ENCODE results near the gene PNPLA1.
A peak's percentile ranks its signal among the peaks of the same experiment; 100 is the strongest.

The PNPLA1 gene

GRCh38 chr6:36245572-36246061 lies 24.2 kb upstream of the PNPLA1 start:
- peak overlapping the region in 6 of 21 experiments; percentile 0 to 81 (median 56) for H3K27ac ChIP-seq
- H3K4me3 ChIP-seq, result no peak overlapping the region

GRCh38 chr6:36246506-36247268 lies 23.2 kb upstream of the PNPLA1 start:
- peak overlapping the region in 16 of 21 experiments; percentile 1 to 81 (median 58) for H3K27ac ChIP-seq

GRCh38 chr6:36247693-36248092 lies 22.2 kb upstream of the PNPLA1 start:
- no peak overlapping the region for H3K4me3 ChIP-seq
- peak overlapping the region in 15 of 21 experiments; percentile 1 to 81 (median 59) for H3K27ac ChIP-seq

More at GRCh38 chr6:36246506-36247268, 23.2 kb upstream of the PNPLA1 start:
- no peak overlapping the region for H3K4me3 ChIP-seq

- Histone ChIP-seq H3K4me3 (no peak overlapping the region), H3K27ac (peak overlapping the region in 7 of 21 experiments; percentile 54 to 81 (median 65))
Measured at GRCh38 chr6:36248980-36249379, 20.9 kb upstream of the PNPLA1 start.

GRCh38 chr6:36249536-36249935 lies 20.3 kb upstream of the PNPLA1 start:
- no peak overlapping the region for H3K4me3 ChIP-seq
- peak overlapping the region in 5 of 21 experiments; percentile 34 to 81 (median 58) for H3K27ac ChIP-seq

- Histone ChIP-seq H3K27ac (no peak overlapping the region), H3K4me3 (no peak overlapping the region)
Measured at GRCh38 chr6:36252005-36252404, 17.9 kb upstream of the PNPLA1 start.

- no peak overlapping the region for H3K4me3 ChIP-seq
- H3K27ac ChIP-seq, result no peak overlapping the region
Measured at GRCh38 chr6:36263390-36264000, 6.4 kb upstream of the PNPLA1 start.

- Histone ChIP-seq H3K4me3 (no peak overlapping the region), H3K27ac (no peak overlapping the region)
Measured at GRCh38 chr6:36265744-36266143, 4.1 kb upstream of the PNPLA1 start.

GRCh38 chr6:36266913-36267644 lies 2.8 kb upstream of the PNPLA1 start:
- peak overlapping the region in 9 of 21 experiments; percentile 8 to 65 (median 48) for H3K27ac ChIP-seq
- H3K4me3 ChIP-seq, result no peak overlapping the region

- Histone ChIP-seq H3K4me3 (no peak overlapping the region), H3K27ac (peak overlapping the region in 10 of 21 experiments; percentile 8 to 85 (median 64))
Measured at GRCh38 chr6:36267731-36268477, 2.0 kb upstream of the PNPLA1 start.

GRCh38 chr6:36268478-36269275 lies 1.2 kb upstream of the PNPLA1 start:
- H3K27ac ChIP-seq, result peak overlapping the region in 16 of 21 experiments; percentile 20 to 85 (median 76)
- no peak overlapping the region for H3K4me3 ChIP-seq

GRCh38 chr6:36272234-36272633 lies 2.4 kb downstream of the PNPLA1 start:
- H3K27ac ChIP-seq, result no peak overlapping the region
- no peak overlapping the region for H3K4me3 ChIP-seq

- H3K27ac ChIP-seq, result no peak overlapping the region
- no peak overlapping the region for H3K4me3 ChIP-seq
Measured at GRCh38 chr6:36273067-36273466, 3.2 kb downstream of the PNPLA1 start.

GRCh38 chr6:36273802-36274514 lies 4.1 kb downstream of the PNPLA1 start:
- Histone ChIP-seq H3K4me3 (no peak overlapping the region), H3K27ac (no peak overlapping the region)

GRCh38 chr6:36276581-36277536 lies 7.0 kb downstream of the PNPLA1 start:
- H3K4me3 ChIP-seq, result no peak overlapping the region
- H3K27ac ChIP-seq, result no peak overlapping the region

GRCh38 chr6:36277946-36278470 lies 8.1 kb downstream of the PNPLA1 start:
- no peak overlapping the region for H3K27ac ChIP-seq

GRCh38 chr6:36280467-36280866 lies 10.6 kb downstream of the PNPLA1 start:
- no peak overlapping the region for H3K4me3 ChIP-seq
- H3K27ac ChIP-seq, result no peak overlapping the region

More at GRCh38 chr6:36277946-36278470, 8.1 kb downstream of the PNPLA1 start:
- no peak overlapping the region for H3K4me3 ChIP-seq

All from skin epidermis (tissue), 12 donors.